HL-60/S4 treated with phorbol 12-myristate 13-acetate at 8.2 ng/mL for 4 days and 3 days (cell line): ENCODE results near the gene MACROD2.

Experiments used
- in situ Hi-C: fragments of 300-500 bp; cut with MboI; formaldehyde crosslinking; loops from 2 replicates; pipeline ENCODE4 v1.15.0; 2022; ENCODE audit warnings: low sequenced_read_pairs

The MACROD2 gene

GRCh38 chr20:15278041-15278440 is 1282.7 kb downstream of the MACROD2 start:
- in situ Hi-C loops: no loop called here

GRCh38 chr20:15287329-15287728 is 1292.0 kb downstream of the MACROD2 start:
- in situ Hi-C loops: no loop called here

DNA sequence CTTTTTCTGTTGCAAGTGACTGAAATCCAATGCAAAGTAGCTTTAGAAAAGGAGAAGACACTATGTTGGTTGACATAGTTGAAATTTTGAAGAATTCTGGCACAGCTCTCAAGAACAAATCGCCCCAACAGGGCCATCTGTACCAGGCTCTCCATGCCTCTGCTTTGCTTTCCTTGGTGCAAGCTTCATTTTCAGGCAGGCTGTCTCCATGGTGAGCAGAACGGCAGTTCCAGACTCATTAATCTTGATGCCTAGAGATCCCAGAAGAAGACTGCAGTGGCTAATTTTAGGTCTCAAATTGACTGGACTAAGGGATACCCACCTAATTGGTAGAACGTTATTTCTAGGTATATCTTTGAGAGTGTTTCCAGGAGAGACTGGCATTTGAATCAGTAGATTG is 1292.8 kb downstream of the MACROD2 start:
- in situ Hi-C loops: no loop called here

DNA sequence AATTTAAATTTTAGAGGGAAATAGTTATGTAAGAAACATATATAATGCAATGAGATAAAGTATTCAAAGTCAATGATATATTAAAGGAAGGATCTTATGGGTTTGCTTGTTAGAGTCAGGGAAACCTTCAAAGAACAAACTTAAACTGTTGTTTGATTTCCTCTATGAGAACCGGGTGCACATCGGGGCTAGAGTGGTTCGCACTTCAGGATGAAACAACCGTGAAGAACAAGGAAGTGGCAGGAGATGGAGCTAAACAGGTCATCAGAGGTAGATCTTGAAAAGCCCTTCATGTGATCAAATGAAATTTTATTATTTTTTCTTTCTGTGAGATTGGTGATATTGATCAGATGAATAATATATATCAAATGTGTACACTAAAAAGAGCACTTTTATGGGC is 1294.0 kb downstream of the MACROD2 start:
- in situ Hi-C loops: no loop called here

DNA sequence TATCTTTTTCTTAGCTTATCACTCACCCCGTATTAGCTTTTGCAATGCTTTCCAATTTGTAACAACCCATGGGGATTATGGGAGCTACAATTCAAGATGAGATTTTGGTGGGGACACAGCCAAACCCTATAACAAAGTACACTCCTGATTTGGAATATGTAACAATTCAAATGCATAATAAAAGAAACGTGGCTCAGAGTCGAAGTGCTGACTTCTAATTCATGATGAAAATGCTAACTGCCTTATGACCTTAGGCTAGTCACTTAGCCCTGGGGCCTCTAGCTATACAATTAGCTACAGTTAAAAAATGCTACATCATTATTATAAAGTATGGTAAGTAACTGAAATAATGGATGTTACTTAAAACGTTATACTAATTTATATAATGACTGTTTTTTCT is 1297.1 kb downstream of the MACROD2 start:
- in situ Hi-C loops: no loop called here

DNA sequence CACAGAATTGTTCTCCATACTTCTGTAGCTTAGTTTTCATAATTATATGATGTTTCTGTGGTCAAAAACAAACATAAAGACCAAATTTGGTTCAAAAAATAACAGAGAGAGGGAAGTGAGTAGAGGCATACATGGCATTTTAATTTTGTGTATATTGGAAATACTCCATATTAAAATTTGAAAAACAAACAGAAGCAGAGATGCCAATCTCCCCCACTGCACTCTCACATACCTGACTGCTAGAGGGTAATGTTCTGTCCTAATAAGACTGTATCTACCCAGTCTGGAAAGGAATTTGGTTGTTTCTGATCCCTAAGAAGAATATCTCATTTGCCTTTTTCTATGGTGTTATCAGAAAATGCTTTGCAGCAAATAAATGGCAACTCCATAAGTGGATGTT is 1301.1 kb downstream of the MACROD2 start:
- in situ Hi-C loops: no loop called here

- in situ Hi-C loops: no loop called here
These were observed 1302.0 kb downstream of the MACROD2 start for GRCh38 chr20:15297059-15297875.

DNA sequence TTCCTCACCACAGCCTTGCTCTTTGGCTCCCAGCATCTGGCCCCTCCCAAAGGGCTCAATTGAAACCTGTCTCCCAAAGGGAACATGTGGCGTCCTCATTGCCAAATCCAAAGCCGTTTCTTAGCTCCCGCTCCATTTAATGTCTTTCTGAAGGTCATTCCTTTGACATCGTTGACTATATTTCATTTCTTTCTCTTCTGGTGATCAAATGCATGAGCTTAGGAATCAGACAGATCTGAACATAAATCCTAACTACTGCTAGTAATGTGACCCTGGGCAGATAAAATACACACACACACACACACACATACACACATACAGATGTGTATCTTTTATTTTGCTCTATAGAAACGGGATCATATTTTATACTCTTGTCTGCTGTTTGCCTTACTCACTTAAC is 1306.8 kb downstream of the MACROD2 start:
- in situ Hi-C loops: no loop called here

- in situ Hi-C loops: no loop called here
These were observed 1315.0 kb downstream of the MACROD2 start for GRCh38 chr20:15310361-15310760.

DNA sequence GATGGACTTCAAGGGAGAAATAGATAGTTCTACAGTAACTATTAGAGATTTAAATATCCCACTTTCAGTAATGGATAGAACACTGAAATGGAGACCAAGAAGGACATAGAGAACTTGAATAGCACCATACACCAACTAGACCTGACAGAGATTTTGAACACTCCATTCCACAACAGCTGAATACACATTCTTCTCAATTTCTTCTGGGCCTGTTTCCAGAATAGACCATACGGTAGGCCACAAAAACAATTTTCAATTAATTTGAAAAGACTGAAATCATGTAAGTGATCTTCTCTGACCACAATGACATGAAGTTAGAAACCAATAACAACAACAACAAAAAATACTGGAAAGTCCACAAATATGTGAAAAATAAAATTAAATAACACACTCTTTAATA is 1321.2 kb downstream of the MACROD2 start:
- in situ Hi-C loops: no loop called here

DNA sequence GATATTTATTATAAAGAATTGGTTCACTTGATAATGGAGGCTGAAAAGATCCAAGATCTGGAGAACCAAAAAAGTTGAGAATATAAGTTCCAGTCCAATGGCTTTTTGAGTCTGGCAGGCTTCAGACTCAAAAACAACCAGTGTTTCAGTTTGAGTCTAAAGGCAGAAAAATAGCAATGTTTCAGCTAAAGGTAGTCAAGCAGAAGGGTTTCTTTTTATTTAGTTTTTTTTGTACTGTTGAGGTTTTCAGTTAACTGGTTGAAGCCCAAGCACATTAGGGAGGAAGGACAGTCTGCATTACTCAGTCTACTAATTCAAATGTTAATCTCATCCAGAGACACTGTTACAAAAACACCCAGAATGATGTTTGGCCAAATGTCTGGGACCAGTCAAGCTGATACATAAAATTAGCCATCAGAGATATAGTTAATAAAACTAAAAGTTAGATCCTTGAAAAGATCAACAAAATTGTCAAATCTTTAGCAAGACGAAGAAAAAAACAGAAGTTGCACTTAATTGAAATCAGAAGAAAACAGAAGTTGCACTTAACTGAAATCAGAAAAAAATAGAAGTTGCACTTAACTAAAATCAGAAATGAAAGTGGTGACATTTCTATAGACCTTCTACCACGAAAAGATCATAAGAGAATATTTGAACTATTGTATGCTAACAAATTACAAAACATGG is 1322.4 kb downstream of the MACROD2 start:
- in situ Hi-C loops: no loop called here

GRCh38 chr20:15318682-15319081 is 1323.4 kb downstream of the MACROD2 start:
- in situ Hi-C loops: no loop called here

DNA sequence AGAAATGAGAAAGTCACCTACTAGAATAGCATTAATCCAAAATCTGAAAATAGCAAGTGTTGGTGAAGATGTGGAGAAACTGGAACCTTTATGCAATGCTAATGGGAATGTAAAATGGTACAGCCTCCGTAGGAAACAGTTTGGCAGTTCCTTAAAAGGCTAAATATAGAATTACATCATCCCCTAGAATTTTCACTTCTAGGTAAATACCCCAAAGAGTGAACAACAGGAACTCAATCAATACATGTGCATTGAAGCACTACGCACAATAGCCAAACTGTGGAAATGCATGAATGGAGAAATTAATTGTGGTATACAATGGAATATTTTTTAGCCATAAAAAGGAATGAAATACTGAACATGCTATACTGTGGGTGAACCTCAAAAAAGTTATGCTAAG is 1324.1 kb downstream of the MACROD2 start:
- in situ Hi-C loops: no loop called here

GRCh38 chr20:15320941-15321340 is 1325.6 kb downstream of the MACROD2 start:
- in situ Hi-C loops: no loop called here

GRCh38 chr20:15327123-15327522 is 1331.8 kb downstream of the MACROD2 start:
- in situ Hi-C loops: no loop called here

- in situ Hi-C loops: no loop called here
These were observed 1332.8 kb downstream of the MACROD2 start for GRCh38 chr20:15328084-15328483.

GRCh38 chr20:15332711-15333160 is 1337.4 kb downstream of the MACROD2 start:
- in situ Hi-C loops: no loop called here

DNA sequence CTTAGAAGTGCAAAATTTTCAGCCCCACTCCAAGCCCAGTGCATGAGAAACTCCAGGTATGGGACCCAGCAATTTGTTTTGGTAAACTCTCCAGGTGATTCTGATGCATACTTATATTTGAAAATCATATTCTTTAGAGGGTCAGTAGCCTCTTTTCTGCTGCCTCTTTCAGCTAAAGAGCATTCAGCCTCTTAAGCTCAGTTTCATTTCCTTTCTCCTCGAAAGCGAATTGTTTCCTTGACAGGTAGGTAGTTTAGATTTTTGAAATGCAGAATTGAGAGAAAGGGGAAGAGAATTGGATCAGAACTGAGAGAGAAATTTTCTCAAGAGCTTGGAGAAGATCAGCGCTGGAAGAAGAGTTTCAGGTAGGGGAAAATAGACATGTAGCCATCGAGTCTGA is 1337.9 kb downstream of the MACROD2 start:
- in situ Hi-C loops: no loop called here

GRCh38 chr20:15336011-15336410 is 1340.7 kb downstream of the MACROD2 start:
- in situ Hi-C loops: no loop called here

DNA sequence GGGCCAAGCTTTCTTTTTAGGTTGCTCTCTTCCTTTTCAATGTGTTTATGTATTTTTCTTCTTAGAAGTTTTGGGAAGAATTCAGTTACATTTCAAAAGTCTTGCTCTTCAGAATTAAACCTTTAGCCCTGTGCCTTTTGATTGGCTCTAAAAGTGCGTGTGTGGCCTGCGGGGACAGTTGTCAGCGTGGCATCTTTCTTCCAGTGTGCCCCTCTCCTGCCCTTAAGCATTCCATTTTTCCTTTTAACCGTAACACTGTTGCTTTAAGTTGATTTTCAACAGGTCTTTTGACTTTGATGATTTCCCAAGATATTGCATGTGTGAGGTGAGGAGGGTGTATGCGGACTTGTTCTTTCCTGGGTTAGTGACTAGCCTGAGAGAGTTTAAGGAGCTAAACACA is 1341.2 kb downstream of the MACROD2 start:
- in situ Hi-C loops: no loop called here

DNA sequence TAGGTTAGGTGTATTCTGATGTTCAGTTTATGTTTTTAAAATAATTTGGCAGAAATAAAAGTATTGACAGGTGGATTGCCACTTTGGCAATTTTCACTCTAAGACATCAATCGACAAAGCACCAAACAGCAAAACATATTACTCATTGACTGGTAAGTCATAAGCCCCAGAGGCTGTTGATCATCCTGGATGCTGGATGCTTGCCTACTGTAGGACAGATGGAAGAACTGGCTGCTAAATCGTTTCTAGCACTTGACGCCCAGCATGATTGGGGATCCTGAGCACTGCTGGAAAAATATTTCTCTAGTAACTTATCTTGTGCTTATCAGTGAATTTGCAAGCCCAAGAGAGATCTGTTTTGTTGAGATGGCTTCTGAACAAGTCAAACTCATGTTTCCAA is 1343.9 kb downstream of the MACROD2 start:
- in situ Hi-C loops: no loop called here

GRCh38 chr20:15342991-15343523 is 1347.7 kb downstream of the MACROD2 start:
- in situ Hi-C loops: no loop called here
